Osteocyte (in vitro differentiated cells): ENCODE results near the gene PAX5. TPM values are rescaled to one million over a fixed set of nuclear protein-coding genes. Genes with fewer than 3 reads are reported as not detected.

ENCODE experiments used
- DNase-seq: peaks from one replicate; pipeline ENCODE4 v3.0.0; 2021; ENCODE audit warnings: mixed read lengths; ENCODE audit not compliant: unreplicated experiment; ENCODE audit errors: extremely low spot score
- H3K27ac Mint-ChIP-seq: one replicate; pipeline ENCODE4 v1.8.0; 2021; ENCODE audit warnings: mild to moderate bottlenecking, mixed read lengths; ENCODE audit not compliant: unreplicated experiment
- H3K27me3 Mint-ChIP-seq: one replicate; pipeline ENCODE4 v1.8.0; 2021; ENCODE audit warnings: mixed read lengths; ENCODE audit not compliant: unreplicated experiment
- H3K36me3 Mint-ChIP-seq: one replicate; pipeline ENCODE4 v1.8.0; 2021; ENCODE audit warnings: mixed read lengths; ENCODE audit not compliant: unreplicated experiment
- H3K4me1 Mint-ChIP-seq: one replicate; pipeline ENCODE4 v1.8.0; 2021; ENCODE audit warnings: mixed read lengths; ENCODE audit not compliant: unreplicated experiment
- H3K4me3 Mint-ChIP-seq: one replicate; pipeline ENCODE4 v1.8.0; 2021; ENCODE audit warnings: mild to moderate bottlenecking, moderate library complexity, mixed read lengths; ENCODE audit not compliant: unreplicated experiment
- H3K9me3 Mint-ChIP-seq: one replicate; pipeline ENCODE4 v1.8.0; 2021; ENCODE audit warnings: mixed read lengths; ENCODE audit not compliant: unreplicated experiment
- CTCF ChIP-seq: fragments of 200-600 bp; sonication (generic); IDR thresholded peaks from 2 replicates; pipeline ENCODE4 v1.5.0; 2021; ENCODE audit warnings: antibody characterized with exemption, mild to moderate bottlenecking, moderate library complexity
- total RNA-seq: library from RNA; stranded (reverse); gene quantifications from 2 replicates; pipeline ENCODE4 v1.2.1, GENCODE V29; 2021

The PAX5 gene
- total RNA-seq, 1 donor from 2014 or later, result not detected

GRCh38 chr9:36864491-36865410 is 169.3 kb downstream of the PAX5 start:
- Mint-ChIP-seq H3K4me3 (no peak overlapping the region), H3K36me3 (no peaks in the 10 kb centered on the region), H3K27me3 (peaks cover 44% of the 10 kb centered on the region), H3K4me1 (no peaks in the 10 kb centered on the region), H3K9me3 (no peaks in the 10 kb centered on the region), H3K27ac (no peak overlapping the region)
- no peak for TF ChIP-seq CTCF
- DNase-seq, result no peak

GRCh38 chr9:36862206-36863145 is 171.6 kb downstream of the PAX5 start:
- Mint-ChIP-seq H3K27me3 (peaks cover 40% of the 10 kb centered on the region), H3K9me3 (no peaks in the 10 kb centered on the region), H3K36me3 (no peaks in the 10 kb centered on the region), H3K4me3 (no peak overlapping the region), H3K27ac (no peak overlapping the region), H3K4me1 (no peaks in the 10 kb centered on the region)
- DNase-seq, result no peak
- TF ChIP-seq CTCF, result peak; percentile 71

- no peak for TF ChIP-seq CTCF
- Mint-ChIP-seq H3K27ac (no peak overlapping the region), H3K27me3 (peaks cover 41% of the 10 kb centered on the region), H3K9me3 (no peaks in the 10 kb centered on the region), H3K4me1 (no peaks in the 10 kb centered on the region), H3K36me3 (no peaks in the 10 kb centered on the region), H3K4me3 (no peak overlapping the region)
- DNase-seq, result no peak
Observed at GRCh38 chr9:36861528-36862205, 172.4 kb downstream of the PAX5 start.

GRCh38 chr9:36858805-36859375 is 175.2 kb downstream of the PAX5 start:
- Mint-ChIP-seq H3K4me1 (no peaks in the 10 kb centered on the region), H3K4me3 (no peak overlapping the region), H3K36me3 (no peaks in the 10 kb centered on the region), H3K27me3 (peaks cover 37% of the 10 kb centered on the region), H3K27ac (no peak overlapping the region), H3K9me3 (no peaks in the 10 kb centered on the region)
- no peak for TF ChIP-seq CTCF
- DNase-seq, result no peak
